K562 (cell line): ENCODE results near the gene PCSK6. TPM values are rescaled to one million over a fixed set of nuclear protein-coding genes. Genes with fewer than 3 reads are reported as not detected.

ENCODE experiments used
- ARHGAP35 ChIP-seq: fragments of 450-650 bp; IDR thresholded peaks from 2 replicates; pipeline ENCODE4 v1.6.1; 2018; ENCODE audit not compliant: partially characterized antibody
- CAMTA2 ChIP-seq: fragments of 250-450 bp; sonication (Bioruptor Pico); conservative IDR thresholded peaks from 2 replicates; pipeline ENCODE4 v1.5.1; 2022
- CC2D1A ChIP-seq: fragments of 450-650 bp; IDR thresholded peaks from 2 replicates; pipeline ENCODE4 v1.6.1; 2017; ENCODE audit warnings: mild to moderate bottlenecking
- ETS2 ChIP-seq: IDR thresholded peaks from 2 replicates; pipeline ENCODE4 v1.6.1; 2016; ENCODE audit warnings: borderline replicate concordance, missing genetic modification characterization, mild to moderate bottlenecking, moderate library complexity, missing compliant biosample characterization; ENCODE audit not compliant: poor library complexity, severe bottlenecking
- ETV1 ChIP-seq: fragments of 450-650 bp; conservative IDR thresholded peaks from 2 replicates; pipeline ENCODE4 v1.6.1; 2016; ENCODE audit warnings: missing genetic modification characterization, control low read depth, low read depth, missing compliant biosample characterization
- KAT8 ChIP-seq: fragments of 450-650 bp; IDR thresholded peaks from 2 replicates; pipeline ENCODE4 v1.6.1; 2016; ENCODE audit warnings: low read depth, mild to moderate bottlenecking
- LCOR ChIP-seq: sonication (generic); formaldehyde crosslinking; IDR thresholded peaks from 2 replicates; pipeline ENCODE4 v1.8.0; 2022; ENCODE audit warnings: mild to moderate bottlenecking, missing genetic modification reagents
- MAFF ChIP-seq: IDR thresholded peaks from 2 replicates; pipeline ENCODE4 v1.6.1; 2012; ENCODE audit warnings: low read length, improper control_type of control experiment
- NRF1 ChIP-seq, 2 experiments: fragments of 450-650 bp; IDR thresholded peaks in 1 of 2; conservative IDR thresholded peaks in 1 of 2; 2 replicates each; pipeline ENCODE4 v1.6.1; 2014; ENCODE audit warnings: mild to moderate bottlenecking in 2 of 2
- POLR2AphosphoS2 ChIP-seq: IDR thresholded peaks from 2 replicates; pipeline ENCODE4 v1.6.1; 2012; ENCODE audit warnings: low read length, improper control_type of control experiment
- PTRF ChIP-seq: fragments of 450-650 bp; IDR thresholded peaks from 2 replicates; pipeline ENCODE4 v1.6.1; 2016; ENCODE audit warnings: mild to moderate bottlenecking, missing genetic modification characterization, missing compliant biosample characterization
- SNRNP70 ChIP-seq: fragments of 200-400 bp; formaldehyde crosslinking; optimal IDR thresholded peaks from 2 replicates; pipeline ENCODE3; 2017; ENCODE audit warnings: low read depth, low read length
- ZC3H4 ChIP-seq: sonication (generic); formaldehyde crosslinking; IDR thresholded peaks from 2 replicates; pipeline ENCODE4 v1.9.0; 2021; ENCODE audit warnings: missing genetic modification reagents, borderline replicate concordance
- ZNF140 ChIP-seq: fragments of 250-450 bp; sonication (Bioruptor Pico); IDR thresholded peaks from 2 replicates; pipeline ENCODE4 v1.8.0; 2021; ENCODE audit warnings: moderate library complexity, mild to moderate bottlenecking, inconsistent platforms
- ZNF184 ChIP-seq: sonication (generic); formaldehyde crosslinking; IDR thresholded peaks from 2 replicates; pipeline ENCODE4 v1.5.0; 2020; ENCODE audit warnings: missing genetic modification reagents
- ZNF318 ChIP-seq, 2 experiments: fragments of 450-650 bp; IDR thresholded peaks; 2 replicates each; pipeline ENCODE4 v1.6.1; 2016; ENCODE audit warnings: mild to moderate bottlenecking in 2 of 2, borderline replicate concordance in 1 of 2, low read depth in 1 of 2, moderate library complexity in 1 of 2
- ZNF695 ChIP-seq: fragments of 450-650 bp; formaldehyde crosslinking; IDR thresholded peaks from 2 replicates; pipeline ENCODE4 v1.4.0; 2020; ENCODE audit warnings: mild to moderate bottlenecking, moderate library complexity
- polyA plus RNA-seq, 8 experiments: library from polyadenylated mRNA; depleted of rRNA in 4 of 8; stranded (reverse) in 5 of 8; unstranded in 3 of 8; fragments of >200 nt; fragmentation: Nextera tagmentation in 2 of 8; fragmentation: Illumina TruSeq in 1 of 8; extraction: Ambion mirVana in 2 of 8; extraction: Trizol in 1 of 8; gene quantifications; 2 replicates each; pipeline versions ENCODE4 v1.2.1 to v1.2.3, GENCODE V29; 2011 to 2014; ENCODE audit warnings: inconsistent platforms in 1 of 8, missing spikeins in 1 of 8
- total RNA-seq, 7 experiments: library from RNA; depleted of rRNA in 6 of 7; stranded (reverse); fragments of >200 nt in 6 of 7; fragmentation: Illumina TruSeq in 2 of 7; extraction: Trizol in 2 of 7; gene quantifications; 2 replicates each; pipeline versions ENCODE4 v1.2.1 to v1.2.3, GENCODE V29; 2011 to 2021; ENCODE audit warnings: low replicate concordance in 1 of 7
- TF ChIP-seq, protein P1 (sequence below): sonication (generic); IDR thresholded peaks from 2 replicates; pipeline ENCODE4 v1.6.1; 2016
- TF ChIP-seq, protein P2 (sequence below): fragments of 250-450 bp; sonication (Bioruptor Pico); IDR thresholded peaks from 2 replicates; pipeline ENCODE4 v1.6.1; 2021; ENCODE audit warnings: mild to moderate bottlenecking

Gene PCSK6
- total and polyA plus RNA-seq, 9 of the 15 experiments (the other 6 are each of a cell fraction or from before 2014, with no cell fraction given), result 2.2 to 32.6 (median 14.5) TPM

DNA sequence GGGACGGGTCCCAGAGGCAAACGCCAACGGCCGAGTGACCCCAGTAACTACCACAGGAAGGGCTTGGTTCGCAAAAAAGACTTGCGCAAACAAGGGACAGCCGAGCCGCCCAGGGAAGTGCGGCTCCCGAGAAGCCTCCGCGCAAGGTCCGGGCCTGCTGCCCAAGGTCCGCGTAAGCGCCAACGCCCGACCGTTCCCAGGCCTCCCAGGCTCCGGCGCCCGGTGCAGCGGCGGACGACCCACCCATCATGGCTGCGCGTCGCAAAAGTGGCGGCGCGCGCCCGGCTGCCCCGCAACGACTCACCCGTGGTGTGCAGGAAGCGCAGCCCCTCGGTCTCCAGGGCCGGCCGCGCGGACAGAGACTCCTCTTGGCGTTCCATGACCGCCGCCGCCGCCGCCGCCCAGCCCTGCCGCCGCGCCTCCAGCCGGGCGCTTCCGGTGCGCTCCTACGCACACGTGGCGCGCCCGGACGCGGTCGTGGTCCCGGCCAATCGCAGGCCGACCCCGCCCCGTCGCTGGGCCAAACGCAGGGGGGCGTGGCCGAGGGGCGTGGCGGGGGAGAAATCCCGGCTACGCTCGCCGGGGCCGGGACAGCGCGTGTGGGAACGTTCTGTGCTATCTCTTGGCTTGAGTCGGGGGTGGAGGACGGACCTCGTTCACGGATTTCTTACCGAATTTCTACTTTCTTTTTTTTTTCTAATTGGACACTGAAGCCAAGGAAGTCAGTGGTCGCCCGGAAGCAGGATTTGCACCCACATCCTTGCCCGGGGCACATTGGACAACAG lies 212.3 kb downstream of the PCSK6 start, which contains the start of gene SELENOS (continued):
- TF ChIP-seq, protein P1, sequence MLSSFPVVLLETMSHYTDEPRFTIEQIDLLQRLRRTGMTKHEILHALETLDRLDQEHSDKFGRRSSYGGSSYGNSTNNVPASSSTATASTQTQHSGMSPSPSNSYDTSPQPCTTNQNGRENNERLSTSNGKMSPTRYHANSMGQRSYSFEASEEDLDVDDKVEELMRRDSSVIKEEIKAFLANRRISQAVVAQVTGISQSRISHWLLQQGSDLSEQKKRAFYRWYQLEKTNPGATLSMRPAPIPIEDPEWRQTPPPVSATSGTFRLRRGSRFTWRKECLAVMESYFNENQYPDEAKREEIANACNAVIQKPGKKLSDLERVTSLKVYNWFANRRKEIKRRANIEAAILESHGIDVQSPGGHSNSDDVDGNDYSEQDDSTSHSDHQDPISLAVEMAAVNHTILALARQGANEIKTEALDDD, result no peak
- TF ChIP-seq PTRF (tag) (no peak), ZNF140 (CRISPR knock-in tag) (no peak), MAFF (no peak), ZC3H4 (CRISPR knock-in tag) (no peak), LCOR (CRISPR knock-in tag) (no peak), SNRNP70 (no peak), ZNF318 (IDR thresholded peaks at IDR 0.05; ENCODE audit: borderline replicate concordance in 1 of 2, low read depth in 1 of 2) (no peak), CC2D1A (no peak), POLR2AphosphoS2 (no peak), ETS2 (tag) (no peak), ARHGAP35 (no peak), NRF1 (conservative IDR thresholded peaks at IDR 0.05 in 1 of 2, IDR thresholded peaks at IDR 0.05 in 1 of 2) (peak; percentile 75 to 79; a peak in 2 of 4 replicates), KAT8 (no peak), ZNF184 (CRISPR knock-in tag) (no peak), CAMTA2 (CRISPR knock-in tag) (no peak), ZNF695 (CRISPR knock-in tag) (no peak), ETV1 (tag) (no peak)
- TF ChIP-seq, protein P2, sequence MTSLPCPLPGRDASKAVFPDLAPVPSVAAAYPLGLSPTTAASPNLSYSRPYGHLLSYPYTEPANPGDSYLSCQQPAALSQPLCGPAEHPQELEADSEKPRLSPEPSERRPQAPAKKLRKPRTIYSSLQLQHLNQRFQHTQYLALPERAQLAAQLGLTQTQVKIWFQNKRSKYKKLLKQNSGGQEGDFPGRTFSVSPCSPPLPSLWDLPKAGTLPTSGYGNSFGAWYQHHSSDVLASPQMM, result no peak
